ENCODE data around the gene CCR9.

CCR9 gene

GRCh38 chr3:45910892-45911291 is 24.5 kb downstream of the CCR9 start:
- DNase-seq = no peak

GRCh38 chr3:45911511-45912226 is 25.3 kb downstream of the CCR9 start:
- no peak for DNase-seq

- no peak for DNase-seq
Measured at GRCh38 chr3:45912435-45912834, 26.1 kb downstream of the CCR9 start.

- DNase-seq = no peak
Measured at GRCh38 chr3:45914362-45915058, 28.2 kb downstream of the CCR9 start.

GRCh38 chr3:45915059-45915439 is 28.7 kb downstream of the CCR9 start:
- no peak for DNase-seq

- DNase-seq = no peak
Measured at GRCh38 chr3:45915518-45916231, 29.3 kb downstream of the CCR9 start.

GRCh38 chr3:45917146-45917898 is 31.0 kb downstream of the CCR9 start:
- DNase-seq = peak; percentile 71

- DNase-seq = no peak
Measured at GRCh38 chr3:45921158-45922038, 35.1 kb downstream of the CCR9 start.

- no peak for DNase-seq
Measured at GRCh38 chr3:45922039-45922326, 35.6 kb downstream of the CCR9 start.

- DNase-seq = no peak
Measured at GRCh38 chr3:45922950-45923590, 36.7 kb downstream of the CCR9 start.

GRCh38 chr3:45923755-45924154 is 37.4 kb downstream of the CCR9 start:
- no peak for DNase-seq

GRCh38 chr3:45927881-45928280 is 41.5 kb downstream of the CCR9 start:
- no peak for DNase-seq

GRCh38 chr3:45929042-45929679 is 42.8 kb downstream of the CCR9 start:
- peak; percentile 1 for DNase-seq

GRCh38 chr3:45931496-45931895 is 45.2 kb downstream of the CCR9 start:
- no peak for DNase-seq

- DNase-seq = no peak
Measured at GRCh38 chr3:45932112-45932511, 45.8 kb downstream of the CCR9 start.

- no peak for DNase-seq
Measured at GRCh38 chr3:45933591-45933990, 47.2 kb downstream of the CCR9 start.

- no peak for DNase-seq
Measured at GRCh38 chr3:45936261-45936660, 49.9 kb downstream of the CCR9 start.

GRCh38 chr3:45937206-45938042 is 51.1 kb downstream of the CCR9 start:
- DNase-seq = no peak

- no peak for DNase-seq
Measured at GRCh38 chr3:45938043-45938435, 51.7 kb downstream of the CCR9 start.

- peak; percentile 57 for DNase-seq
Measured at GRCh38 chr3:45938864-45939263, 52.5 kb downstream of the CCR9 start.
